Muscle of leg (tissue), 11 donors: ENCODE results near the gene CD40LG. TPM values are rescaled to one million over a fixed set of nuclear protein-coding genes. Genes with fewer than 3 reads are reported as not detected.

Experiments used
- DNase-seq: peaks from one replicate; pipeline ENCODE4 v3.0.0; 2013
- H3K27ac ChIP-seq: one replicate; pipeline ENCODE4 v1.5.1; 2013; ENCODE audit warnings: mild to moderate bottlenecking, low read length, control low read depth
- H3K27me3 ChIP-seq: one replicate; pipeline ENCODE4 v1.6.1; 2013; ENCODE audit warnings: low read length; ENCODE audit not compliant: control insufficient read depth, insufficient read depth
- H3K36me3 ChIP-seq: one replicate; pipeline ENCODE4 v1.6.1; 2013; ENCODE audit warnings: low read length; ENCODE audit not compliant: control insufficient read depth, insufficient read depth
- H3K4me1 ChIP-seq: one replicate; pipeline ENCODE4 v1.6.1; 2013; ENCODE audit warnings: low read length; ENCODE audit not compliant: control insufficient read depth, insufficient read depth
- H3K4me3 ChIP-seq: one replicate; pipeline ENCODE4 v1.5.1; 2013; ENCODE audit warnings: low read length, control low read depth
- H3K9me3 ChIP-seq: replicated peaks from 2 replicates; pipeline ENCODE4 v1.6.1; 2013; ENCODE audit warnings: low read depth, low read length; ENCODE audit not compliant: control insufficient read depth
- WGBS: methylation state at CpG from one replicate; pipeline ENCODE4 v1.1.5; 2013; ENCODE audit warnings: missing lambda C conversion rate; ENCODE audit not compliant: insufficient coverage; 5-methylcytosine and 5-hydroxymethylcytosine counted together
- polyA plus RNA-seq, 8 donors: library from polyadenylated mRNA; unstranded; fragments of 120-200 nt; gene quantifications; one replicate each; pipeline versions ENCODE4 v1.2.1 to v1.2.3, GENCODE V29; 2013; ENCODE audit warnings: inconsistent platforms in 1 of 8, low replicate concordance in 1 of 8; ENCODE audit not compliant: insufficient read length in 8 of 8, insufficient read depth in 1 of 8
- total RNA-seq: library from RNA; stranded (reverse); fragments of 120-200 nt; gene quantifications from one replicate; pipeline ENCODE4 v1.2.4, GENCODE V29; 2013

Gene CD40LG
- total and polyA plus RNA-seq, 9 donors: 0.11 to 0.15 TPM; not detected in 7

DNA sequence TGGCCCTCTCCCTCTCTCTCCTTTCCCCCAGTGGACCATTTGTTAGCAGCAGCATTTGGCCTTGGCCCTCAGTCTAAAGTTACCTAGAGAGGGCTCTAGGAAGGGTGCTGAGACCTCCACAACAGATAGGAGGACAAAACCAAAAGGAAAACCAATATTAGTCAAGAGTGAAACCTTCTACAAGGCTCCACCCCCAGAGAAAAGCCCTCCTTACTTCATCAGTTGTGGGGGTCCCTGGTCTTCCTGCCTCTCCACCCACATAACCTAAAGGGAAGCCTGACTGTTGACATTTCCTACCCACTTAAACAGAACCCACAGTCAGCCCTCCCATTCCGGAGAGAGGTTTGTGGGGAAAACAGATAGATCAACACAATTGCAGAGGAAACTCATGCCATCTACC, 4.7 kb upstream of the CD40LG start:
- Histone ChIP-seq H3K27ac (no peak overlapping the region), H3K4me1 (no peaks in the 10 kb centered on the region), H3K4me3 (no peak overlapping the region), H3K9me3 (no peaks in the 10 kb centered on the region), H3K36me3 (no peaks in the 10 kb centered on the region), H3K27me3 (peaks cover 26% of the 10 kb centered on the region)
- DNase-seq: no peak
- no CpG with 5 or more reads among the region's 1 CpG for WGBS

GRCh38 chrX:136646602-136647239, 1.2 kb upstream of the CD40LG start:
- Histone ChIP-seq H3K4me3 (no peak overlapping the region), H3K9me3 (no peaks in the 10 kb centered on the region), H3K27ac (no peak overlapping the region), H3K36me3 (no peaks in the 10 kb centered on the region), H3K4me1 (no peaks in the 10 kb centered on the region), H3K27me3 (peaks cover 16% of the 10 kb centered on the region)
- WGBS: 58% methylated on average over 2 of the region's 5 CpGs
- no peak for DNase-seq

DNA sequence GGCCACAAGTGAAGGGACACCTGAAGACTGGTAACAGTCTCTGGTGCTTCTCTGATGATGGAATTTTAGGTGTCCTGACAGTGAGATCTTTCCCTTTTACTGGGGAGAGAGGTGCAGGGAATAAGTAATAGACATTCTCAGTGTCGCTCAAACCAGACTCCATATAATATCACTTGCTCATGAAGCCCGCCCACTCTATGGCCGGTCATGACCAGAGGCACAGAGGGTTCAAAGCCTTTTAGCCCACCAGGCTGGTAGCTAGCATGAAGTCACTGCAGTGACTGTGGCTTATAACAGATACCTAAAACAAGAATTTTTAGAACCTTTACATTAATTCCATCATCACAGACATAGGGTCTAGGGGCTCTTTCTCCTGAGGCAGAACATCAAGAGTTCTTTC, 2.9 kb downstream of the CD40LG start:
- no peaks in the 10 kb centered on the region for H3K36me3 ChIP-seq
- H3K27ac ChIP-seq: no peak overlapping the region
- no peaks in the 10 kb centered on the region for H3K4me1 ChIP-seq
- WGBS: 87% methylated on average over 2 of the region's 3 CpGs
- H3K27me3 ChIP-seq: peaks cover 12% of the 10 kb centered on the region
- DNase-seq: no peak
- H3K9me3 ChIP-seq: no peaks in the 10 kb centered on the region
- H3K4me3 ChIP-seq: no peak overlapping the region

DNA sequence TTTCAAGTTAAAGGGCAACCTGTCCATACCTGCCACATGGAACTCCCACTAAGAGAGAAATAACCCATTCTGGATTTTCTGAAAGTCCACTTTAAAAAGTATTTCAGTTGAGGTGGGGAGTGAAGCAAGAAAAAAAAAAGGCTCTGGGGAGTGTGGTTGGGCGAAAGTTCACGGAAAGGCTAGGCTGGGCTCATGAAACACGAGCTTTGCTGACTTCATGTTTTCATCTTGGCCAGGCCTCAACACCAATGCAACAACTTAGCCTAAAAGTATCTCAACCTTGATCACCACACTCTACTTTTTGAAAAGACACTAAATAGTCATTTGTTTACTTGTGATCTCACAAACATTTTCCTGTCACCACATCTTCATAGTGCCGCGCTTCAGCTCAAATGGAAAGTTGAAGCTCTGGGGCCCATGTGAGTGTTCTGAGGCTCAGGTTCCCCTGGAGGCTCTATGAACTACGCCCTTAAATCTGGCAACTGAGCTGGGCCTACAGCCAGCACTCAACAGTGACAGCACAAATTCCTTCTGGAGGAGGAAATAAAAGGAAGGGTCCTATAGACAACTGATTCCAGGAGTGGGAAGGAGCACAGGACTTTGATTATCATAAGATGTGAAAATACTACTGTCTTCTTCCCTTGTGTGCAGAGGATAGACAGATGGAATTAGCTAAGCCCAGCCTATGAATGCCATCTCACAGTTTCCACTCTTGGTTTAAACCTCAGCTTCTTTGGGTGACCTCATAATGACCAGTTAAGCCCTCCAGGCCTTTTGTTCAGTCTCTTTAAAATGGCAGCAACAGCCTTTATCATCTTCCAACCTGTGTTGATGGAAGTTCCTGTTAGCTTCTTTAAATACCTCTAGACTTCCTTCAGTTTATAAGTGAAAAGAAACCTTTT, 5.1 kb downstream of the CD40LG start:
- no peak overlapping the region for H3K4me3 ChIP-seq
- 30% methylated on average over 2 of the region's 6 CpGs for whole genome bisulfite sequencing
- H3K36me3 ChIP-seq: no peaks in the 10 kb centered on the region
- peaks cover 7% of the 10 kb centered on the region for H3K27me3 ChIP-seq
- no peak overlapping the region for H3K27ac ChIP-seq
- peak; percentile 46 for DNase-seq
- no peaks in the 10 kb centered on the region for H3K4me1 ChIP-seq
- H3K9me3 ChIP-seq: no peaks in the 10 kb centered on the region

DNA sequence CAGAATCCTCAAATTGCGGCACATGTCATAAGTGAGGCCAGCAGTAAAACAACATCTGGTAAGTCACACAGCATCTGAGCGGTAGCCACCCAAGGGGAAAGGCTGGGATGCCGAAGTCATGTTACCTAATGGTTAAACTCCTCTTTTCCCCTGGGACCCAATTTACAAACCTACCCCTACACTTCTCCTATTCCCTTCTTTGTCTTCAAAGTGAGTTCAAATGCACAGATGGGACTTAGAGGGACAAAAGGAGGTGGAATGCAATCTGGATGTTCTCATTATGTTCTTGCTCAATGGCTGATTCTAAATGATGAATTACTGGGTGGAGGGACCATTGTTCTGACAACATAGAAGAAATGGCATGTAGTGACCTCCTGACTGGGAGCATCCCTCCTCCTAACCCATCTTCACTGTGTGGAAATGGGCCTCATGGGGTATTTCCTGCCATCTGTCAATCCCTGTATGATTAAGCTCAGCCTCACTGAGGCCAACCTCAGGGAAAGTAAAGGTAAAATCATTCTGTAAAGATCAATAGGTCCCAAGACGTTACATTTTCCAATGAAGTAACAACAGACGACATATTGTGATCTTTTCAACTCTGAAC, 8.5 kb downstream of the CD40LG start:
- 91% methylated on average over 1 of the region's 5 CpGs for WGBS
- no peaks in the 10 kb centered on the region for H3K4me1 ChIP-seq
- H3K4me3 ChIP-seq: no peak overlapping the region
- H3K27me3 ChIP-seq: peaks cover 12% of the 10 kb centered on the region
- H3K36me3 ChIP-seq: no peaks in the 10 kb centered on the region
- no peak overlapping the region for H3K27ac ChIP-seq
- no peak for DNase-seq
- H3K9me3 ChIP-seq: no peaks in the 10 kb centered on the region

DNA sequence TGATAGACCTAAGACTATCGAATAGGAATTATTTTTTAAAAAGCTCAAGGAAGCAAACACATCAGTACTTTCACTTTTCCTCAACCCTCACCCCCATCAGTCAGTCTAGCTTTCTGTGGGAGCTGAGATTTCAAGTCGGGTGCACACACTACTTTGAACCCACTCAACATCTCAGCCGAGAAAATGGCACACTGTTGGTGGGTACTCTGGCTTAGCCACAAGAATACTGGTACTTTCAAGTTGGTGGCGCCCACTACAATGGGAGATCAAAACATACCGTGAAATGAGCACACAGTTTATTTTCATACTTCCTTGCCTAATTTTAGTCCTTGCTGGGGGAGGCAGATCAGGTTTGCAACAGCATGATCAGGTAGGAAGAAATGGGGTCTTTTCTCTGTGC, 10.2 kb downstream of the CD40LG start:
- Histone ChIP-seq H3K4me1 (no peaks in the 10 kb centered on the region), H3K27me3 (peaks cover 14% of the 10 kb centered on the region), H3K36me3 (no peaks in the 10 kb centered on the region), H3K27ac (no peak overlapping the region), H3K9me3 (no peaks in the 10 kb centered on the region), H3K4me3 (no peak overlapping the region)
- WGBS: 83% methylated on average over 1 of the region's 5 CpGs
- no peak for DNase-seq

- no peaks in the 10 kb centered on the region for H3K4me1 ChIP-seq
- no peak for DNase-seq
- no peaks in the 10 kb centered on the region for H3K9me3 ChIP-seq
- WGBS: 86% methylated on average over 5 of the region's 9 CpGs
- no peaks in the 10 kb centered on the region for H3K36me3 ChIP-seq
- no peak overlapping the region for H3K27ac ChIP-seq
- peaks cover 16% of the 10 kb centered on the region for H3K27me3 ChIP-seq
- H3K4me3 ChIP-seq: no peak overlapping the region
Observed at GRCh38 chrX:136659174-136659573, 11.2 kb downstream of the CD40LG start.

- Histone ChIP-seq H3K27ac (no peak overlapping the region), H3K27me3 (peaks cover 12% of the 10 kb centered on the region), H3K4me3 (no peak overlapping the region), H3K4me1 (no peaks in the 10 kb centered on the region), H3K9me3 (peaks cover 3% of the 10 kb centered on the region), H3K36me3 (peaks cover 2% of the 10 kb centered on the region)
- no peak for DNase-seq
- 62% methylated on average over 1 of the region's 1 CpG for WGBS
Observed at GRCh38 chrX:136660896-136661295, 12.9 kb downstream of the CD40LG start.

GRCh38 chrX:136662104-136662503, 14.1 kb downstream of the CD40LG start:
- peaks cover 3% of the 10 kb centered on the region for H3K9me3 ChIP-seq
- no peaks in the 10 kb centered on the region for H3K4me1 ChIP-seq
- H3K27ac ChIP-seq: no peak overlapping the region
- H3K27me3 ChIP-seq: peaks cover 11% of the 10 kb centered on the region
- peaks cover 6% of the 10 kb centered on the region for H3K36me3 ChIP-seq
- no peak overlapping the region for H3K4me3 ChIP-seq
- WGBS: no CpG with 5 or more reads among the region's 2 CpGs
- DNase-seq: no peak

DNA sequence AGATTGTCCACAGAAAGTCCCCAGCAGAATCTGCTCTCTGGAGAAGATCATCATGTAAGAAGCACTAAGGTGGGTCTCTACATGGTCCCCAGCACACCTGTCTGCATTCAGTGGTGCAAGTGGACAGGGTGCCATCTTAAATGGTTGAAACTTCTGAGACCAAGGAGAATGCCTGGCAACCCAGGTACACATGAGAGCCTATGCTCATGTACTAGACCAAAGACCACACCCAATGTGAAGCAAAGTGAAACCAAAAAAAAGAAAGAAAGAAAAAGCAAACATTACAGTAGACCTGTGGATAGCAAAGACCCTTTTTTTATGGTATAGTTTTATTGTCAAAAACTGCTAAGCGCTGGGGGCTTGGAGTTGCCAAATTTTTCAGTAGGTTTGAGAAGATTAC, 15.0 kb downstream of the CD40LG start:
- WGBS: no CpG with 5 or more reads among the region's 1 CpG
- H3K27me3 ChIP-seq: peaks cover 11% of the 10 kb centered on the region
- H3K4me3 ChIP-seq: no peak overlapping the region
- no peak for DNase-seq
- no peaks in the 10 kb centered on the region for H3K4me1 ChIP-seq
- peaks cover 14% of the 10 kb centered on the region for H3K36me3 ChIP-seq
- no peak overlapping the region for H3K27ac ChIP-seq
- H3K9me3 ChIP-seq: peaks cover 3% of the 10 kb centered on the region
